GM23338 (cell line): ENCODE measurements around the gene FRAT2. TPM values are rescaled to one million over a fixed set of nuclear protein-coding genes. Genes with fewer than 3 reads are reported as not detected.

Source experiments
- ATAC-seq: fragments of 200-7000 bp; cut with Tn5 transposase; 3 replicates; pipeline ENCODE4 v1.9.1; 2020
- DNase-seq: peaks from one replicate; pipeline ENCODE4 v3.0.0-alpha.2; 2015; ENCODE audit warnings: low spot score
- H2AFZ ChIP-seq: fragments of 200-600 bp; sonication (generic); 2 replicates; pipeline ENCODE4 v1.8.0; 2016; ENCODE audit warnings: antibody characterized with exemption, mild to moderate bottlenecking, moderate library complexity
- H3F3A ChIP-seq: fragments of 200-600 bp; sonication (generic); replicated peaks from 2 replicates; pipeline ENCODE4 v1.8.0; 2017; ENCODE audit warnings: antibody characterized with exemption, mixed run types, low read depth
- H3K27ac ChIP-seq: fragments of 200-600 bp; sonication (generic); 2 replicates; pipeline ENCODE4 v1.6.1; 2016; ENCODE audit warnings: low read depth
- H3K27me3 ChIP-seq: fragments of 200-600 bp; sonication (generic); 2 replicates; pipeline ENCODE4 v1.8.0; 2016; ENCODE audit warnings: mild to moderate bottlenecking, mixed run types, moderate library complexity; ENCODE audit not compliant: insufficient read depth
- H3K36me3 ChIP-seq: fragments of 200-600 bp; sonication (generic); 2 replicates; pipeline ENCODE4 v1.8.0; 2016; ENCODE audit warnings: mild to moderate bottlenecking; ENCODE audit not compliant: insufficient read depth
- H3K4me1 ChIP-seq: fragments of 200-600 bp; sonication (generic); 2 replicates; pipeline ENCODE4 v1.8.0; 2016; ENCODE audit warnings: mild to moderate bottlenecking, moderate library complexity; ENCODE audit not compliant: insufficient read depth
- H3K4me2 ChIP-seq: fragments of 200-600 bp; sonication (generic); 2 replicates; pipeline ENCODE4 v1.7.1; 2017; ENCODE audit warnings: mixed run types
- H3K4me3 ChIP-seq: fragments of 200-600 bp; sonication (generic); 2 replicates; pipeline ENCODE4 v1.6.1; 2016; ENCODE audit warnings: mixed run types
- H3K79me2 ChIP-seq: fragments of 200-600 bp; sonication (generic); replicated peaks from 2 replicates; pipeline ENCODE4 v1.8.0; 2017; ENCODE audit warnings: mild to moderate bottlenecking; ENCODE audit not compliant: insufficient read depth
- H3K9me2 ChIP-seq: fragments of 200-600 bp; sonication (generic); 2 replicates; pipeline ENCODE4 v1.8.0; 2017; ENCODE audit not compliant: insufficient read depth
- H4K20me1 ChIP-seq: fragments of 200-600 bp; sonication (generic); replicated peaks from 2 replicates; pipeline ENCODE4 v1.8.0; 2017; ENCODE audit warnings: mild to moderate bottlenecking; ENCODE audit not compliant: insufficient read depth
- H3K27ac Mint-ChIP-seq: 2 replicates; pipeline ENCODE4 v1.8.0; 2020; ENCODE audit warnings: inconsistent platforms, mild to moderate bottlenecking, moderate library complexity, mixed read lengths
- H3K27me3 Mint-ChIP-seq: 3 replicates; pipeline ENCODE4 v1.8.0; 2022; ENCODE audit warnings: low read depth, mild to moderate bottlenecking, moderate library complexity, mixed read lengths, inconsistent platforms; ENCODE audit not compliant: insufficient read depth, poor library complexity
- H3K36me3 Mint-ChIP-seq: 3 replicates; pipeline ENCODE4 v1.8.0; 2021; ENCODE audit warnings: low read depth, mild to moderate bottlenecking, inconsistent platforms, moderate library complexity, mixed read lengths
- H3K4me1 Mint-ChIP-seq: 3 replicates; pipeline ENCODE4 v1.8.0; 2020; ENCODE audit warnings: mild to moderate bottlenecking, inconsistent platforms, mixed read lengths
- H3K4me3 Mint-ChIP-seq: 3 replicates; pipeline ENCODE4 v1.8.0; 2021; ENCODE audit warnings: moderate library complexity, mild to moderate bottlenecking, inconsistent platforms, mixed read lengths
- H3K9me3 Mint-ChIP-seq: 3 replicates; pipeline ENCODE4 v1.8.0; 2020; ENCODE audit warnings: moderate library complexity, mild to moderate bottlenecking, inconsistent platforms, mixed read lengths
- CREB1 ChIP-seq: fragments of 250-450 bp; sonication (Bioruptor Pico); IDR thresholded peaks from 2 replicates; pipeline ENCODE4 v1.5.0; 2020; ENCODE audit warnings: low read depth, mild to moderate bottlenecking, moderate library complexity
- EZH2 ChIP-seq: fragments of 200-600 bp; sonication (generic); IDR thresholded peaks from one replicate; pipeline ENCODE4 v1.8.0; 2017; ENCODE audit warnings: antibody characterized with exemption, mild to moderate bottlenecking, low read depth; ENCODE audit not compliant: unreplicated experiment
- EZH2phosphoT487 ChIP-seq: fragments of 200-600 bp; sonication (generic); IDR thresholded peaks from one replicate; pipeline ENCODE4 v1.8.1; 2018; ENCODE audit warnings: antibody characterized with exemption; ENCODE audit not compliant: unreplicated experiment
- JUNB ChIP-seq: IDR thresholded peaks from one replicate; pipeline ENCODE4 v1.6.1; 2016; ENCODE audit warnings: antibody characterized with exemption; ENCODE audit not compliant: unreplicated experiment
- NANOG ChIP-seq: IDR thresholded peaks from 2 replicates; pipeline ENCODE4 v1.6.1; 2016; ENCODE audit warnings: antibody characterized with exemption, borderline replicate concordance
- POLR2AphosphoS5 ChIP-seq: IDR thresholded peaks from 2 replicates; pipeline ENCODE4 v1.6.1; 2016; ENCODE audit warnings: antibody characterized with exemption, low read depth
- STAT1 ChIP-seq: IDR thresholded peaks from one replicate; pipeline ENCODE4 v1.6.1; 2016; ENCODE audit warnings: antibody characterized with exemption; ENCODE audit not compliant: unreplicated experiment
- ZNF114 ChIP-seq: fragments of 250-450 bp; sonication (Bioruptor Pico); IDR thresholded peaks from 2 replicates; pipeline ENCODE4 v1.5.0; 2020; ENCODE audit warnings: mild to moderate bottlenecking, moderate library complexity
- ZNF331 ChIP-seq: fragments of 250-450 bp; sonication (Bioruptor Pico); IDR thresholded peaks from 2 replicates; pipeline ENCODE4 v1.5.0; 2020; ENCODE audit warnings: low read depth, mild to moderate bottlenecking, moderate library complexity
- polyA plus RNA-seq: library from polyadenylated mRNA; unstranded; fragments of >200 nt; fragmentation: Nextera tagmentation; extraction: Ambion mirVana; gene quantifications from 2 replicates; pipeline ENCODE4 v1.2.1, GENCODE V29; 2016
- total RNA-seq: library from RNA; depleted of rRNA; stranded (reverse); fragments of >200 nt; shearing (Covaris generic); gene quantifications from 2 replicates; pipeline ENCODE4 v1.2.3, GENCODE V29; 2014
- TF ChIP-seq, protein P1 (sequence below): IDR thresholded peaks from 2 replicates; pipeline ENCODE4 v1.6.1; 2016; ENCODE audit warnings: antibody characterized with exemption
- TF ChIP-seq, protein P2 (sequence below): IDR thresholded peaks from one replicate; pipeline ENCODE4 v1.6.1; 2018; ENCODE audit warnings: antibody characterized with exemption; ENCODE audit not compliant: unreplicated experiment

The FRAT2 gene
- total and polyA plus RNA-seq, 2 experiments from 2014 or later: 24.5 to 109 TPM

DNA sequence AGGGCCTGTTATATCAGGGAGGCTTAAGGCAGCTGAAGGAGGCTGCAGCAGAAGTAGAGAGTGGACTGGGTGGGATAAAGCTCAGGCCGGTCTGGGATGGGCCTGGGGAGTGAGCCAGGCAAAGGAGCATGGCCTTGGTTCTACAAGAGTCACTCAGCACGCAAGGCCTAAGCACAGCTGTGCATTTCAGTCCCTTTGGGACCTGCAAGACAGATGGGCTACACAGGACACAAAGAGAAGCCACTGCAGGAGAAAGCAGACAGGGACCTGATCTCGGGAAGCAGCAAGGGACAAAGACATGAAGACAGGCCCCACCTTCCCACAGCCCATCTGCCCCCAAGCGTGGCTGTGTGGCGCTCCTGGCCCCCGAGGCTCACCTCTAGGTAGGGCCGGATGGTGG is 37.2 kb upstream of the FRAT2 start:
- no peak for TF ChIP-seq NANOG
- no peak for TF ChIP-seq ZNF114 (CRISPR knock-in tag)
- no peaks in the 10 kb centered on the region for H3K9me2 ChIP-seq

DNA sequence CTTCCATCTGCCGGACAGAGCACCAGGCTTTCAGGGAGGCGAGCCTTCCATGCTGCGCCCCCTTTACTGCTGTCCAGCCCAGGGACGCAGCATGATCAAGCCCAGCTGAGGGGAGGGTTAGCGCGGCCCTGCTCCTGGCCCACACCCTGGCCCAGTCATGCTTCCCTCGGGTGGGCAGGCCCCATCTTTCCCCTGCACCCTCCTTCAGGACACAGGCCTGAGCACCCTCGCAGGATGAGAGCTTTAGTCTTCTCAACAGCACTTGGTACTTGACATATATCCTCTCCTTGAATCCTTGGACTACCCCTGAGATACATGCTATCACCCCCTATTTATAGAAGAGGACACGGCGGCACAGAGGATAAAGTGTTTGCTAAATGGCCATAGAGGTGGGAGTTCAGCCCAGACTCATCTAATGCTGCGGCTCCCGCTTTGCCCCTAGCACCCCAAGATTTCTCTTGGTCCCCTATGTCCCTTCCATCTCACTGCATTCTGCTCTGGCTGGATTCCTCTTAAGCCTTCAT is 32.7 kb upstream of the FRAT2 start:
- TF ChIP-seq EZH2phosphoT487 (no peak), STAT1 (no peak), JUNB (no peak), EZH2 (no peak), CREB1 (no peak), NANOG (no peak), ZNF331 (no peak), ZNF114 (CRISPR knock-in tag) (no peak), POLR2AphosphoS5 (no peak)
- TF ChIP-seq, protein P1, sequence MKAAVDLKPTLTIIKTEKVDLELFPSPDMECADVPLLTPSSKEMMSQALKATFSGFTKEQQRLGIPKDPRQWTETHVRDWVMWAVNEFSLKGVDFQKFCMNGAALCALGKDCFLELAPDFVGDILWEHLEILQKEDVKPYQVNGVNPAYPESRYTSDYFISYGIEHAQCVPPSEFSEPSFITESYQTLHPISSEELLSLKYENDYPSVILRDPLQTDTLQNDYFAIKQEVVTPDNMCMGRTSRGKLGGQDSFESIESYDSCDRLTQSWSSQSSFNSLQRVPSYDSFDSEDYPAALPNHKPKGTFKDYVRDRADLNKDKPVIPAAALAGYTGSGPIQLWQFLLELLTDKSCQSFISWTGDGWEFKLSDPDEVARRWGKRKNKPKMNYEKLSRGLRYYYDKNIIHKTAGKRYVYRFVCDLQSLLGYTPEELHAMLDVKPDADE: no peak
- TF ChIP-seq, protein P2, sequence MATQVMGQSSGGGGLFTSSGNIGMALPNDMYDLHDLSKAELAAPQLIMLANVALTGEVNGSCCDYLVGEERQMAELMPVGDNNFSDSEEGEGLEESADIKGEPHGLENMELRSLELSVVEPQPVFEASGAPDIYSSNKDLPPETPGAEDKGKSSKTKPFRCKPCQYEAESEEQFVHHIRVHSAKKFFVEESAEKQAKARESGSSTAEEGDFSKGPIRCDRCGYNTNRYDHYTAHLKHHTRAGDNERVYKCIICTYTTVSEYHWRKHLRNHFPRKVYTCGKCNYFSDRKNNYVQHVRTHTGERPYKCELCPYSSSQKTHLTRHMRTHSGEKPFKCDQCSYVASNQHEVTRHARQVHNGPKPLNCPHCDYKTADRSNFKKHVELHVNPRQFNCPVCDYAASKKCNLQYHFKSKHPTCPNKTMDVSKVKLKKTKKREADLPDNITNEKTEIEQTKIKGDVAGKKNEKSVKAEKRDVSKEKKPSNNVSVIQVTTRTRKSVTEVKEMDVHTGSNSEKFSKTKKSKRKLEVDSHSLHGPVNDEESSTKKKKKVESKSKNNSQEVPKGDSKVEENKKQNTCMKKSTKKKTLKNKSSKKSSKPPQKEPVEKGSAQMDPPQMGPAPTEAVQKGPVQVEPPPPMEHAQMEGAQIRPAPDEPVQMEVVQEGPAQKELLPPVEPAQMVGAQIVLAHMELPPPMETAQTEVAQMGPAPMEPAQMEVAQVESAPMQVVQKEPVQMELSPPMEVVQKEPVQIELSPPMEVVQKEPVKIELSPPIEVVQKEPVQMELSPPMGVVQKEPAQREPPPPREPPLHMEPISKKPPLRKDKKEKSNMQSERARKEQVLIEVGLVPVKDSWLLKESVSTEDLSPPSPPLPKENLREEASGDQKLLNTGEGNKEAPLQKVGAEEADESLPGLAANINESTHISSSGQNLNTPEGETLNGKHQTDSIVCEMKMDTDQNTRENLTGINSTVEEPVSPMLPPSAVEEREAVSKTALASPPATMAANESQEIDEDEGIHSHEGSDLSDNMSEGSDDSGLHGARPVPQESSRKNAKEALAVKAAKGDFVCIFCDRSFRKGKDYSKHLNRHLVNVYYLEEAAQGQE: no peak
- H3K9me3 Mint-ChIP-seq: no peaks in the 10 kb centered on the region; the same call in 2 of the 3 replicates
- H3K36me3 Mint-ChIP-seq: peaks cover 85% of the 10 kb centered on the region
- Histone ChIP-seq H3K4me2 (no peak overlapping the region), H3K27ac (no peak overlapping the region), H3K9me2 (no peaks in the 10 kb centered on the region), H3K79me2 (no peaks in the 10 kb centered on the region), H3F3A (0 out of 2 replicates have a peak, but pooled peaks cover 4% of the 10 kb centered on the region), H3K4me3 (no peak overlapping the region), H3K27me3 (no peaks in the 10 kb centered on the region), H4K20me1 (no peaks in the 10 kb centered on the region; the same call in 1 of the 2 replicates), H2AFZ (no peak overlapping the region), H3K36me3 (peaks cover 18% of the 10 kb centered on the region), H3K4me1 (no peaks in the 10 kb centered on the region)
- no peak overlapping the region for H3K4me3 Mint-ChIP-seq
- H3K4me1 Mint-ChIP-seq: no peaks in the 10 kb centered on the region; the same call in 2 of the 3 replicates
- H3K27me3 Mint-ChIP-seq: peaks cover 9% of the 10 kb centered on the region
- ATAC-seq (no peak), DNase-seq (no peak)
- H3K27ac Mint-ChIP-seq: no peak overlapping the region

More for the DNA sequence above, 37.2 kb upstream of the FRAT2 start:
- ATAC-seq: no peak
- Mint-ChIP-seq H3K4me1 (no peaks in the 10 kb centered on the region), H3K9me3 (no peaks in the 10 kb centered on the region), H3K27ac (no peak overlapping the region), H3K4me3 (no peak overlapping the region), H3K36me3 (peaks cover 70% of the 10 kb centered on the region), H3K27me3 (peaks cover 11% of the 10 kb centered on the region)
- H3K4me3 ChIP-seq: no peak overlapping the region
- H3K27ac ChIP-seq: no peak overlapping the region
- H2AFZ ChIP-seq: no peak overlapping the region
- no peaks in the 10 kb centered on the region for H3K27me3 ChIP-seq
- no peaks in the 10 kb centered on the region for H3K79me2 ChIP-seq
- no peaks in the 10 kb centered on the region for H3F3A ChIP-seq
- H4K20me1 ChIP-seq: no peaks in the 10 kb centered on the region; the same call in 1 of the 2 replicates
- no peak for DNase-seq
- H3K4me1 ChIP-seq: no peaks in the 10 kb centered on the region
- no peak overlapping the region for H3K4me2 ChIP-seq
- peaks cover 15% of the 10 kb centered on the region; the same call in 1 of the 2 replicates for H3K36me3 ChIP-seq
